ENCODE measurements around the gene SLC35D3. TPM values are rescaled to one million over a fixed set of nuclear protein-coding genes. Genes with fewer than 3 reads are reported as not detected.
"Not testable (repeated sequence)": the region's sequence is repeated elsewhere in the genome, so short reads cannot be mapped to it uniquely, and the experiment has no call there.

The SLC35D3 gene, protein sequence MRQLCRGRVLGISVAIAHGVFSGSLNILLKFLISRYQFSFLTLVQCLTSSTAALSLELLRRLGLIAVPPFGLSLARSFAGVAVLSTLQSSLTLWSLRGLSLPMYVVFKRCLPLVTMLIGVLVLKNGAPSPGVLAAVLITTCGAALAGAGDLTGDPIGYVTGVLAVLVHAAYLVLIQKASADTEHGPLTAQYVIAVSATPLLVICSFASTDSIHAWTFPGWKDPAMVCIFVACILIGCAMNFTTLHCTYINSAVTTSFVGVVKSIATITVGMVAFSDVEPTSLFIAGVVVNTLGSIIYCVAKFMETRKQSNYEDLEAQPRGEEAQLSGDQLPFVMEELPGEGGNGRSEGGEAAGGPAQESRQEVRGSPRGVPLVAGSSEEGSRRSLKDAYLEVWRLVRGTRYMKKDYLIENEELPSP
- total RNA-seq (2014; rRNA removed; shearing (Covaris generic)), result not detected in 2 replicates

DNA sequence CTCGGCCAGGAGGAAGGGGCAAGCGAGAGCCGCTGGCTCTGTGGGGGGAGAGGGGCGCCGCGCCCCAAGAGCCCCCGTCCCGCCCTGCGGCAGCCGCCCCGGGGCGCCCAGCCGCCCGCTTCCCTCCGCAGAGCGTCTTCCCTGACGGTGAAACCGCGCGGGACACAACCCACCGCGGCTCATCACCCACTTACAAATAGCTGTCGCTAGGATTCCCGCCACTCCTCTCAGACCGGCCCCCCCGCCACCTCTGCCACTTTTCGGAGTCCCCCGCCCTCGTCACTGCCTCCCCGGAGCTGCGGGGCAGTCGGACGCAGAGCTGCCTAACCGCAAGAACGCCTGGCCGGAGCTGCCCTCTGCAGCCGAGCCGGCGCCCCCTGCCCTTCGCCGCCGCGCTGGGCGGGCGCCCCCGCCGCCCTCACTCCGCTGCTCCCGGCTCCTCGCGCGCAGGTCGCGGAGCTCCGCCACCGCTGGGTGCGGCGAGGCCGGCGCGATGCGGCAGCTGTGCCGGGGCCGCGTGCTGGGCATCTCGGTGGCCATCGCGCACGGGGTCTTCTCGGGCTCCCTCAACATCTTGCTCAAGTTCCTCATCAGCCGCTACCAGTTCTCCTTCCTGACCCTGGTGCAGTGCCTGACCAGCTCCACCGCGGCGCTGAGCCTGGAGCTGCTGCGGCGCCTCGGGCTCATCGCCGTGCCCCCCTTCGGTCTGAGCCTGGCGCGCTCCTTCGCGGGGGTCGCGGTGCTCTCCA is at the start of gene SLC35D3:
SLC35D3 (plus strand) TSS at position 366 of the 749 bp plus-strand sequence; CDS start at position 494, 128 bp downstream.
- peak; percentile 41 for DNase-seq (ENCODE audit: low read depth)

DNA sequence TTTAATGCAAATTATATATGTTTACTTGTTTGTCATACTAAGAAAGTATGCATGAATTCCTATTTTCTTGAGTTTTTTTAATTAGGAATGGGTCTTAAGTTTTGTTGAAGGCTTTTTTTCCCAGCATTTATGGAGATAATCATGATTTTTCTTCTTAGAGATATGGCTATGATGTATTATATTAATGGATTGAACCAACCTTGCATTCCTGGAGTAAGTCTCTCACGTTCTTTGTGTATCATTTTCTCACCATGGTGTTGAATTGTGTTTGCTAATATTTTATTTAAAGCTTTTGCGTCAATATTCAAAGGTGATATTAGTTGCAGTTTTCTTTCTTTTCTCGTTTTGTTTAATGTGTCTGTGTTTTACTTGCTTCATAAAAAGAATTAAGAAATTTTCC is 48.4 kb upstream of the SLC35D3 start:
- DNase-seq (ENCODE audit: low read depth), result no peak

DNA sequence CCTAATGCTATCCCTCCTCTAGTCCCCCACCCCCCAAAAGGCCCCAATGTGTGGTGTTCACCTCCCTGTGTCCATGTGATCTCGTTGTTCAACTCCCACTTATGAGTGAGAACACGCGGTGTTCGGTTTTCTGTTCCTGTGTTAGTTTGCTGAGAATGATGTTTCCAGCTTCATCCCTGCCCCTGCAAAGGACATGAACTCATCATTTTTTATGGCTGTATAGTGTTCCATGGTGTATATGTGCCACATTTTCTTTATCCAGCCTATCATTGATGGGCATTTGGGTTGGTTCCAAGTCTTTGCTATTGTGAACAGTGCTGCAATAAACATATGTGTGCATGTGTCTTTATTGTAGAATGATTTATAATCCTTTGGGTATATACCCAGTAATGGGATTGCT is 45.6 kb upstream of the SLC35D3 start:
- not testable (repeated sequence) for DNase-seq (ENCODE audit: low read depth)

DNA sequence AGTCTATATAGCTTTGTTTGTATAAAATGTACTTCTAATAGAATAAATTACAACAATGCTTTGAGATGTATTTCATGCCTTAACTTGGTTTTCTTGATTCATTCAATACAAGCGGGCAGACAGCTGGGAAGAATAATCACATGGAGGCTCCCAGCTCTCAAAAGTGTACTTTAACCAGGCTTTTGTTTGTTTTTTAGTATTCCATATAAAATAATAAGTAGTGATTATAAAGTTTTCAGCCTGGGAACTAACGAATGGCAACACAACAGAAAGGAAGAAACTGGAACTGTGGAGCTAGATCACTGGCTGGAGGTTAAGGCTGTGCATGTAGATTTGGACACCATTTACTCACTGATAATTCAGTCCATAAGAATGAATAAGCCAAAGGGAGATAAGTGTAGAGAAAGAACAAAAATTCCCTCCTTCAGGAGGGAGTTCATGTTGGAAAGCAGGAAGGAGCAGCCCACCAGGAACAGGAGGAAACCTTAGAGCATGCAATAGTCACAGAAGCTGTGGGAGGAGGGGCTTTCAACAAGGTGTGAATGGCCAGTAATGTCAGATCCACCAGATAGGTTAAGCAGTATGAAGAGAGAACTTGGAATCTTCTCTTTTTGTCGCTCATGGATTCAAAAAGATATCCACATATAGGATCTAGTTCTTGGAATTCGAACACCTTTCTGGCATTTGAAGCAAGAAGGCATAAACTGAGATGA is 41.2 kb upstream of the SLC35D3 start:
- no peak for DNase-seq (ENCODE audit: low read depth)

DNA sequence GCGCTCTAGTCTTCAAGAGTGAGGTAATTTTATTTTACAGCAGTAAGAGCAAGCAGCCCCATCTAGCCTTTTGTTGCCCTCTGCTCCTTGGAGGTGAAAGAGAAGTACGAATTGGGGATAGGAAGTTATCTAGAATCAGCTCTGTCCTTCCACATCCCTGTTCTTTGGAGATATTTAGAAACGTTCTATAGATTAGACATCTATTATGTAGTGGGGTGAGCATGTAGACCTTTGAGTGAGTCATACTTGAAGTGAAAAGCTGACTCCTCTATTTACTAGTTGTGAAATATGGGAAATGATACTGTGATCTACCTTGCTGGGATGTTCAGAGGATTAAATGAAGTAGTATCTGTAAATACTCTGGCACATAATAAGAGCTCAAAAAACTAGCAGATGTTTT is 36.0 kb upstream of the SLC35D3 start:
- no peak for DNase-seq (ENCODE audit: low read depth)

DNA sequence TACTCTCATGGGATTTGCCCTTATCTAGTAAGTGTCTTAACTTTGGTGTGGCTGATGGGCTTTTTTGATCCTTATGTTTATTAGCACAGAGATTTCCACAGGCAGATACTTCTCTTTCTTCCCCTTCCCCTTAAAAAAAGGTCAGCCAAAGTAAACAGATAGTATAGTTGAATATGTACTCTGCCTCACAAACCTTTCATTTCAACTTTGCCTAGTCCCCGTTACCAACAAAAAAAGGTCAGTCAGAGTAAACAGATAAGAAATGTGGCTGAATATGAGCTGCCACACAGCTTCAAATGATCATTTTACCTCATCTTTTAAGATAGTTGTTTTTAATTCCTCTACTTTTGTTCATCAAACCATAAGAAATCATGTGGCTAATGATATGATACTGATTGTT is 34.1 kb upstream of the SLC35D3 start:
- no peak for DNase-seq (ENCODE audit: low read depth)

DNA sequence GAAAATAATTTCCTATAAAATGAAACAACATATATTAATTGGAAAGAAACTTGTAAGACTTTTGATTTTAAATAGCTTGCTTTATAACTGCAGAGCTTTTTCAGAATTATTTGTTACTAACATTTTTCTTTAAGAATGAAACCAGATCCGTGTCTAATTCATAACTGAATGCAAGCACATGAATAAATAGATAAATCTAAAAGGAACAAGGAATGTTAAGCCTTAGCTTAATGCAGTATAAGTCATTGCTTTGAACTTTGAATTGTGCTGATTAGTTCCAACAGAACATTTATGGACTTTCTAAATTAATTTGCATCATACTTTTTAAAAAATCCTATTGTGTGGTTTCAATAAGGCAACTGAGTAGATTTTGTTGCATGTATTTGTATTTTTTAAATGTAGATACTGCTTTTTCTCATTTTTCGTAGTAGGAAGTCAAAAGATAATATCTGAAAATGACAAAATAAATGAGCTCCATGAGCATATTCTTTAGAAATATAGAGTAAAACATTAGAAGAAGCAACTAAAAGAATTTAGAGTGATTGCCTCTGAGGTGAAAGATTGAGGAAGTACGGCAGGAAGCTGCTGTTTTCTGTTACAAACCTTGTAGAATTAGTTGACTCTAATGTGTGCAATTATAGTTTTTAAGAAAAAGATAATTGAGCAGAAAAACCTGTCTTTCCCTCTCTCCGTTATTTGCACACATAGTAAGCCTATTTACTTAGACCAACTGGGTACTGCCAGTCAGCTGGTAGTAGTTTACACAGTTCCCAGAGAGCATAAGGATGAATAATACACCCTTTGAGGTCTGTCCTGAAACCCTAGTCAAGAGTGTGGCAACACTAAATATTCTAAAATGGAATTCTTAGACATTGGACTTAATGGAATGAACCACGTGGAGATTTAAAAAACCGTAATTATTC is 32.6 kb upstream of the SLC35D3 start:
- no peak for DNase-seq (ENCODE audit: low read depth)

DNA sequence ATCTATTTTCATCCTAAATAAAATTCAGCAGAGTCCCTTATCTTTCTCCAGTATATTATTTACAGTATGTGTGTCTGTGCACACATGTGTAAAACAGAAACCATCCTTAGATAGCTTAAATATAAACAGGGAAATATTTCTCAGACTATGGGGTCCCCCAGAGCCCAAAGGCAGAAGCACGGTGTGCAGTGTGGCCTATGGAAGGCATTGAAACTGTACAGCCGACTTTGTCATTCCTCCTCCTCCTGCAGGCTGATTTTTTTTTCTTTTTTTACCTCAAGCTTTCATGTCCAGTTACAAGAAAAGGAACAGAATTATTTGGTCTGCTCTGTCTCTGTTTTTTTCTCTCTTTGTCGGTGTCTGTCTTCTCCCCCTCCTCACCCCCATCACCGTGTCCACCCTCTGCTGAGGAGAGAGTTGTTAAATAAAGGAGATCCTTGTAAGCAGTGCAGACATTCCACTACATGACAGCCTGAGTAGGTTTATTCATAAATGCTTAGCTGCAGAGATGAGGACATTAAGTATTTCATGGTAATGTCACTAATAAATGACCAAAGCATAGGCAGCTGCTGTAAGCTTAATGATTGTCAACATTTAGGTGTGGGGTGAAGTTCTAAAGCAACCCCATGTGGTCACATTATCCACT is 31.8 kb upstream of the SLC35D3 start:
- DNase-seq (ENCODE audit: low read depth), result no peak

DNA sequence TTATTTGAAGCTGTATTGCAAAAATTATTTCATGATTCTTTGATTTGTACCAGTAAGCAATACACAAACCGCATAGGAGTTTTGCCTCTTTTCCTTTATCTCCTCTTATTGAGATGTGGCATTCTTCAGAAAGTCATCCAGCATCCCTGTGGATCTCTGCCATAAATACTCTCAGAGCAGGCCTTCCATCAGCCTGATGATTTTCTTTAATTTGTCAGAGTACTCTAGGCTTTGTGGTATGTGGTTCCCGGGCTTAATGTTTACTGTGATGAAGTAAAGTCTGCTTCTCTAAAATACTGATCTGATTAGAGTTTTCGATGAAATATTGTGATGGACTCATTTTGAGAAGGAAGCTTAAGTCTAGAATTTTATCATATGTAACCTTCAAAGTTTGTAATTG is 31.1 kb upstream of the SLC35D3 start:
- no peak for DNase-seq (ENCODE audit: low read depth)

DNA sequence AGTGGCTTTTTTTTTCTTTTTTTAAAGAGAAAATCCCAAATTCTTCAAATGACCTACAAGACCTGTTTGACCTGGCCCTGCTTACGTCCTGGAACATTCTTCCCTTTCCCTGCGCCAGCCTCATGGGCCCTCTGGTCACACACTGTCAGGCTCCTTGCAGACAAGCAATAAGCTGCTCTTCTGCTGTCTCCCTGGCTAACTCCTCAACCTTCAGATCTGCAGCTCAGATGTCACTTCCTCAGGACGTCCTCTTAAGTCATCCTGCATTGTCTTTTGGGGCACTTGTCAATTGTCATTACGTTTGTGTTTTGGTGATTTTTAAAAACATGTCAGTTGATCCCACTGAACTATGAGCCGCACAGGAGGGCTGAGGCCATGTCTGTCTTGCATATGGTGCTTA is 28.9 kb upstream of the SLC35D3 start:
- no peak for DNase-seq (ENCODE audit: low read depth)

DNA sequence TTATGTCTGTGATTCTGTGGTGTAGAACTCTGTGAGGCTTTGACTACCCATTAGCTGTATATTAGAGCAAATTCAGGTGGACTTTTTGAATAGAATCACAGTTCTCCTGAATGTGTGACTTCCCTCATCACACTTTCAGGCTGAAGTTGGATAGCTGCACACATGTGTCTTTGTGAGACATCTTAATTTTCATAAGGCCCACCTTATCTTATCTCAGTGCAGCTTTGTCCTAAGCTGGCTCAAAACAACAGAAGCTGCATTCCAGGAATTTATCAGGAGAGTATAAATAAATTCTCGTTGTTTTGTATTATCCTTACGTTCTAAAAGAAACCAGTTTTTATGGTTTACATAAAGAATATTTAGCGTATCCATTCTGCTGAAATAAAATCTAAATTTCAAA is 26.2 kb upstream of the SLC35D3 start:
- no peak for DNase-seq (ENCODE audit: low read depth)

DNA sequence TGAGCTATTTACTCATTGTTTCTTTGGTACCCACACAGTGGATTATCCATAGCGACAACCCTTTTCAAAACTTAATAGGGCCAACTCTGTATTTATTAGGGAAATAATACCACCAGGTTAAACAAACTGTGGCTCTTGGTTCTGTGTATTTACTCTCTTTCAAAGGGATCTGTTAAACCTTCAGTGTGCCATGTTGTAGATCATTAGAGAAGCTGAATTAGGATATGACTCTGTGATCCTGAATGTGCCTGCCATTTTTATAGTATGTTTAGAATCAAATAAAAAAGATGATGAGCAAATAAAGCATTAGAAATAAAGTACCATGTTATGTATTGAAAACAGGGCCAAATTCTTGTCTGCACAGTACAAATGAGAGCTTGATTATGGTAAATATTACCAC is 25.0 kb upstream of the SLC35D3 start:
- no peak for DNase-seq (ENCODE audit: low read depth)

DNA sequence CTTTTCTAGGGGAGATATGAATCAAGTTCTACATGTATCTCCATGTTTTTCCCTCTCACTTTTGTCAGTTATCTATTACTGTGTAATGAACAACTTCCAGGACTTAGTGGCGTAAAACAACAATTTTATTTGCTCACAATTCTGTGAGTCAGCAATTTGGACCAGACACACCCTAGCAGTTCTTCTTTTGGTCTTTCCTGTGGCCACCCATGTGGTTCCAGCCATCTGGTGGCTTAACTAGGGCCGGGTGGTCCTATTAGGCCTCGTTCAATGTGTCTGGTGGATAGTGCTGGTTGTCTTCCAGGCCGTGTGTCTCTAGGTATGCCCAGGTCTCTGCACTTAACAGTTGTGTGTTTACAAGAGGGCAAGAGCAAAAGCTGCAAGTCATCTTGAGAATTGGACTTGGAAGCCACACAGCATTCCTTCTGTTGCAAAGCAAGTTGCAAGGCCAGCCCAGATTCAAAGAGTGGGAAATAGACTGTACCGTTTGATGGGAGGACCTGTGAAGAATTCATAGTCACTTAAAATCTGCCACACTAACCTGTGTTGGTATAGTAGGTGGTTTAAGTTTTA is 20.8 kb upstream of the SLC35D3 start:
- DNase-seq (ENCODE audit: low read depth), result no peak

DNA sequence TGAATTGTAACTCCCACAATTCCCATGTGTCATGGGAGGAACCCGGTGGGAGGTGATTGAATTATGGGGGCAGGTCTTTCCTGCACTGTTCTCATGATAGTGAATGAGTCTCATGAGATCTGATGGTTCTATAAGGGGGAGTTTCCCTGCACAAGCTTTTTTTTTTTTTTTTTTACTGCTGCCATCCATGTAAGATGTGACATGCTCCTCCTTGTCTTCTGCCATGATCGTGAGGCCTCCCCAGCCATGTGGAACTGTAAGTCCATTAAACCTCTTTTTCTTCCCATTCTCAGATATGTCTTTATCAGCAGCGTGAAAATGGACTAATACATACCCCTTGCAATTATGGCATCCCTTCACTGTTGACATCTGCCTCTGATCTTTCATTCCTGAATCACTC is 17.6 kb upstream of the SLC35D3 start:
- not testable (repeated sequence) for DNase-seq (ENCODE audit: low read depth)

DNA sequence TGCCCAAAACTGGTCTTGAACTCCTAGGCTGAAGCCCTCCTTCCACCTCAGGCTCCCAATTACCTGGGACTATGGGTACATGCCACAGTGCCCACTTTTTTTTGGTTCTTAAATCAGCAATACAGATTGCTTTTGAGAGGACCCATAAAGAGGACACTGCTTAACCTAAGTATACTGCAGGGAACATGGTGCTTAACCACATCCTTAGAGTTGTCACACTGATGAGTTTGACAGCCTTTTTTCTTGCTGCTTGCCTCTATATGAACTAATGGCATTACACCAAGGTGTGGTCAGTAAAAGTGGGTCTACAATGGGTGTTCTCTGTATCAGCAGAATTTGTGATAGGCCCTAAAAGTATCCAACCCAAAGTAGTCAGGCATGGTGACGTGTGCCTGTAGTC is 7.2 kb upstream of the SLC35D3 start:
- no peak for DNase-seq (ENCODE audit: low read depth)

DNA sequence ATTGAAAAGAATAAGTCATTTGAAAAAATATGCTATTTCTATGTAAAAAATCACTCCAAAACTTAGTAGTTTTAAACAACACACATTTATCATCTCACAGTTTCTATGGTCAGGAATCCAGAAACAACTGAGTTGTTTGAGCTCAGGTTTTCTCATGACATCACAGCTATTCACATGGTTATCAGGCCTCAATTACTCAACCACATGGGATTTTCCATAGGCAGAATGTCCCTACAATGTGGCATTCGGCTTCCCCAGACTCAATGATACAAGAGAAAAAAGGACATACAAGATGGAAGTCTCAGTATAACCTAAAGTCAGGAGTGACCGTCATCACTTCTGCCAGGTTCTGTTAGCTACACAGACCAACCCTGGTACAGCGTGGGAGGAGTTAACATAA is 3.4 kb upstream of the SLC35D3 start:
- no peak for DNase-seq (ENCODE audit: low read depth)

DNA sequence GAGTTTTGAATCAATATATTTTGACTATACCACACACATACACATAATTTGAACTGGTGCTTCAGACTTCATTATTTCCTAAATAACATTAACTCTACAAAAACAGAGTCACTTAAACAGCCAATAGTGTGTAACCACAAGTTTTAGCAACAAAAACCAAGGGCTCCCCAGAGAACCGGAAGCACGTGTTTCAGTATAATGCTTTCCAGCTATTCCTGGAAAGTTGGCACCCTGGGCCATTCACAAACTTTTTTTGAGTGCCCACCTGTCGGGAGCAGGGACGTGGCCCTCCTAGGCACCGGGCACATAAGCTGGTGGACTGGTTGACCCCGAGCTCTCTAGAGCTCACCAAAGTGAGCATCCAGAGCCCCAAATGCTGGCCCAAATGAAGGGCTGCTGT is 1.9 kb upstream of the SLC35D3 start:
- no peak for DNase-seq (ENCODE audit: low read depth)

DNA sequence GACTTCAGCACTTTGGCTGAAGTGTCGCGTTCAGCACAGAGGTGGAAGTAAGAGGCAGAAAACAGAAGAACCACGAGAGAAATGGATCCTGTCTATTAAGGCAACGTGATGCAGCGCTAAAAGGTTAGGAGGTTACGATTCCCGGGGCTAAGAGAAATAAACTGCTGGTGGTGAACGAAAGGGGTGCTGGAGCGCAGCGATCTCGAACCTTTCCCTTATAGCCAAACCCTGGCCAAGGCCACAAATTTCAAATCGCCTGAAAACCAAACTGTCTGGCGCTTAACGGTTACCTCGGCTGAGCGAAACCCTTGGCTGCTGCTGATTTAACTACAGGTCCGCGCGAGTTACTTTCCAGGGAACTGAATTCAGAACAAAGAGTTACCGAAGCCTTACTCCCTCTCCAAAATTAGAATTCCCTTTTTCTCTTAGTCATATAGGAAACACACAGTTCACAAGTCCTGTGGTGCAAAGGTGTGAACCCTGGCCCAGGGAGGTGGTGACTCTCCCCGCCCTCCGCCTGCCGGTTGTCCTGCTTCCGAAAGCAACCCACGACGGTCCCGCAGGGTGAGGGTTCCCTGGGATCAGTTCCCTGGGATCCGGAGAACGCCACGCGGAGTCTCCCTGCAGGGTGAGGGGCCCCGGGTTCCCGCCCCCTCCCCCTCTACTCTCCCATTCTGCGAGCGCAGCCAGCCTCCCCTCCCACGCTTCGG is 1.3 kb upstream of the SLC35D3 start:
- DNase-seq (ENCODE audit: low read depth), result peak; percentile 17

DNA sequence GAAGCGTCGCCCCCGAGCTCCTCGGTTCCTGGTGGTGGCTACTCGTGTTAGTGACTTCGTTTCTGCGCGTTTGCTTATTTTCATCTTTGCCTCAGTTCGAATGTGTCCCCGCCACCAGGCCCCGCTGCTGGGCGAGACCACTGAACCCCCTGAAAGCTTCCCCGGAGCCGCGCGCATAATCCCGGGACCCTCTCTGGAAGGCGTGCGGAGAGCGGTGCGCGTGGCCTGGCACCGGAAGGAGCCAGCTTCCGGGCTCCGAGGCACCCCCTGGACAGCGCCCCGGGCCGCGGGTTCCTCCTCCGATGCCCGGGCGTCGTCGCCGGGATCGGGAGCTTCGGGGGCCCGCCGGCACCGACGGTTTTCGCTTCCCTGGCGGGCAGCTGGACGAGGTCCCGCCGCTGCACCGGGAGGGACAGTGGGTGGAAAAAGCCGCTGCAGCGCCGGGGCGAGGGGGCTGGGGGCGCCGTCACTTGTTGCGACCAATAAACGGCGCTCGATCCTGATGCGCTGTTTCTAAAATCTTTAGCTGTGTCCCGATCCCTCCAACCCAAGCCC is 643 bp upstream of the SLC35D3 start:
- peak; percentile 46 for DNase-seq (ENCODE audit: low read depth)

DNA sequence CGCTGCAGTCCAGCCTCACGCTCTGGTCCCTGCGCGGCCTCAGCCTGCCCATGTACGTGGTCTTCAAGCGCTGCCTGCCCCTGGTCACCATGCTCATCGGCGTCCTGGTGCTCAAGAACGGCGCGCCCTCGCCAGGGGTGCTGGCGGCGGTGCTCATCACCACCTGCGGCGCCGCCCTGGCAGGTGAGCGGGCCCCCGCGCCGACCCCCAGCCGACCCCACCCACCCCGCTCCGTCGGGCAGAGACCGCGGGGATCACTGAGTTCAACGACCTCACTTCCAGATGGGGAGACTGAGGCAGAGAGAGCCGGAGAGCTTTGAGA is 545 bp downstream of the SLC35D3 start:
- no peak for DNase-seq (ENCODE audit: low read depth)

Measured in Daoy (cell line).